ENCODE measurements around the gene HABP4. TPM values are rescaled to one million over a fixed set of nuclear protein-coding genes. Genes with fewer than 3 reads are reported as not detected.
A peak's percentile ranks its signal among the peaks of the same experiment; 100 is the strongest.

HABP4 gene
- total and polyA plus RNA-seq, 10 of the 15 experiments (the other 5 are each of a cell fraction or from before 2014, with no cell fraction given) = 1.6 to 15.4 (median 11.6) TPM

DNA sequence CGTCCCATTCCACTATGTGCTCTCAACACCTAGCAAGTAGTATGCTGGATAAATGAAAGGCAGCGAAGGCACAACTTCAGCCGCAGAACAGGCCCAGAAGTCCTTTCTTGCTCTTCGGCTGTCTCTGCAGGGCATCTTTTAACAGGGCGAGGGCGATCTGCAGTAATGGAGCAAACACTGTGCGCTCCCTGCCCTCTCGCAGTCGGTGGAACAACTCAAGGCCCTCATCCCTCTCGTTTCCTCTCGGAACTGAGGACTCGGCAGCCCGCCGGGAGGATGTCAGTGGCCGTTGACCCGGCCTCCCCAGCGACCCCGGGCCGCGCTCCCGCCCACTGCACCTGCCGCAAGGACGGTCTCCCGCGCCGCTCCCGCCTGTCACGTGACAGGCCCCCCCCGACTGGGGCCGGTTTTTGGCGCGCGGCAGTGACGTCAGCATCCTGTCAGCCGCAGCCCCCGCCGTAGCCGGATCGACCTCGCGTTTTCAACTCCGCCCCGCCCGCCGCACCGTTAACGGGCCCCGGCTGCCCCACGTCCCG lies 32.9 kb upstream of the HABP4 start:
- Histone ChIP-seq H3K4me3 (peak overlapping the region; percentile 81), H3K4me1 (ENCODE audit: control insufficient read depth, insufficient read depth, low read length) (peaks cover 34% of the 10 kb centered on the region), H3K36me3 (ENCODE audit: control insufficient read depth in 2 of 2, insufficient read depth in 2 of 2, low read length in 1 of 2) (no peaks in the 10 kb centered on the region), H3K79me2 (ENCODE audit: control insufficient read depth, insufficient read depth, low read length) (peaks cover 46% of the 10 kb centered on the region), H2AFZ (ENCODE audit: control insufficient read depth, low read depth, low read length) (peak overlapping the region; percentile 87), H3K4me2 (ENCODE audit: control insufficient read depth, insufficient read depth) (peak overlapping the region; percentile 86), H3K27me3 (replicated peaks in 1 of 2; ENCODE audit: control insufficient read depth in 2 of 2, insufficient read depth in 2 of 2, low read length in 1 of 2) (no peaks in the 10 kb centered on the region), H3K9me3 (replicated peaks; ENCODE audit: control insufficient read depth, insufficient read depth, low read length) (no peaks in the 10 kb centered on the region), H3K27ac (ENCODE audit: control insufficient read depth, insufficient read depth) (peak overlapping the region; percentile 81), H3K9ac (ENCODE audit: control insufficient read depth, insufficient read depth, low read length) (peak overlapping the region; percentile 86), H4K20me1 (ENCODE audit: control insufficient read depth, insufficient read depth) (no peaks in the 10 kb centered on the region)
- FAIRE-seq = no peak
- ChIA-PET POLR2A (no interaction called here), CTCF (interaction anchor here (0.8 to 0.9 kb wide), 2 partner anchors 16 to 106 kb away, joined by 3 read pairs; no protein-coding TSS in a partner anchor), SMC1A (ENCODE audit: uncharacterized antibody, unreplicated experiment) (interaction anchor here (0.5 to 1.4 kb wide), 4 partner anchors 17 to 148 kb away, joined by 3 to 4 read pairs (median 3); no protein-coding TSS in a partner anchor), RAD21 (ENCODE audit: unreplicated experiment) (interaction anchor here (0.6 kb wide), 1 partner anchor 1710 kb away, joined by 3 read pairs; no protein-coding TSS in a partner anchor)
- BruUV-seq (replicated peaks) = no TSS peak
- ATAC-seq = peak; percentile 0
- intact Hi-C loops (cut with micrococcal nuclease; ENCODE audit: unreplicated experiment) (loop anchor here (10.0 kb wide), 1 partner anchor 148 kb away; no protein-coding TSS in a partner anchor), in situ Hi-C loops (cut with MboI) (loop anchor here (10.0 to 25.0 kb wide), 2 partner anchors 1088 to 1220 kb away; partner anchors contain the start of genes NCBP1, TMOD1 and TSTD2)
- 1% methylated on average over 35 of the region's 50 CpGs for WGBS (ENCODE audit: insufficient coverage, insufficient replicate concordance, low lambda C conversion rate, missing lambda C conversion rate)
- peak; percentile 48 for DNase-seq (ENCODE audit: low read depth, low spot score)
- TF ChIP-seq, protein P1, sequence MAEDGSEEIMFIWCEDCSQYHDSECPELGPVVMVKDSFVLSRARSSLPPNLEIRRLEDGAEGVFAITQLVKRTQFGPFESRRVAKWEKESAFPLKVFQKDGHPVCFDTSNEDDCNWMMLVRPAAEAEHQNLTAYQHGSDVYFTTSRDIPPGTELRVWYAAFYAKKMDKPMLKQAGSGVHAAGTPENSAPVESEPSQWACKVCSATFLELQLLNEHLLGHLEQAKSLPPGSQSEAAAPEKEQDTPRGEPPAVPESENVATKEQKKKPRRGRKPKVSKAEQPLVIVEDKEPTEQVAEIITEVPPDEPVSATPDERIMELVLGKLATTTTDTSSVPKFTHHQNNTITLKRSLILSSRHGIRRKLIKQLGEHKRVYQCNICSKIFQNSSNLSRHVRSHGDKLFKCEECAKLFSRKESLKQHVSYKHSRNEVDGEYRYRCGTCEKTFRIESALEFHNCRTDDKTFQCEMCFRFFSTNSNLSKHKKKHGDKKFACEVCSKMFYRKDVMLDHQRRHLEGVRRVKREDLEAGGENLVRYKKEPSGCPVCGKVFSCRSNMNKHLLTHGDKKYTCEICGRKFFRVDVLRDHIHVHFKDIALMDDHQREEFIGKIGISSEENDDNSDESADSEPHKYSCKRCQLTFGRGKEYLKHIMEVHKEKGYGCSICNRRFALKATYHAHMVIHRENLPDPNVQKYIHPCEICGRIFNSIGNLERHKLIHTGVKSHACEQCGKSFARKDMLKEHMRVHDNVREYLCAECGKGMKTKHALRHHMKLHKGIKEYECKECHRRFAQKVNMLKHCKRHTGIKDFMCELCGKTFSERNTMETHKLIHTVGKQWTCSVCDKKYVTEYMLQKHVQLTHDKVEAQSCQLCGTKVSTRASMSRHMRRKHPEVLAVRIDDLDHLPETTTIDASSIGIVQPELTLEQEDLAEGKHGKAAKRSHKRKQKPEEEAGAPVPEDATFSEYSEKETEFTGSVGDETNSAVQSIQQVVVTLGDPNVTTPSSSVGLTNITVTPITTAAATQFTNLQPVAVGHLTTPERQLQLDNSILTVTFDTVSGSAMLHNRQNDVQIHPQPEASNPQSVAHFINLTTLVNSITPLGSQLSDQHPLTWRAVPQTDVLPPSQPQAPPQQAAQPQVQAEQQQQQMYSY (CRISPR knock-in tag; IDR thresholded peaks at IDR 0.05) = peak; percentile 77
- TF ChIP-seq EGR1 (IDR thresholded peaks at IDR 0.05; ENCODE audit: borderline replicate concordance in 1 of 2, low read depth in 2 of 2, low read length in 2 of 2) (peak in 1 of 2 experiments; percentile 29; a peak in 1 of 3 replicates), BRCA1 (IDR thresholded peaks at IDR 0.05; ENCODE audit: low read depth, low read length) (no peak), JUND (IDR thresholded peaks at IDR 0.05; ENCODE audit: low read depth, low read length) (0 out of 2 replicates have a peak, but pooled peaks have one; percentile 34), CREM (IDR thresholded peaks at IDR 0.05; ENCODE audit: low read depth) (peak; percentile 98), RCOR1 (conservative IDR thresholded peaks at IDR 0.05; ENCODE audit: low read depth, low read length) (0 out of 2 replicates have a peak, but pooled peaks have one; percentile 50), TARDBP (IDR thresholded peaks at IDR 0.05; ENCODE audit: borderline replicate concordance) (no peak), SMAD5 (IDR thresholded peaks at IDR 0.05; ENCODE audit: low read depth) (0 out of 2 replicates have a peak, but pooled peaks have one; percentile 62), SMAD1 (IDR thresholded peaks at IDR 0.05; ENCODE audit: low read depth, partially characterized antibody) (no peak), ZNF384 (IDR thresholded peaks at IDR 0.05; ENCODE audit: borderline replicate concordance, low read depth, low read length) (no peak)
- TF ChIP-seq, protein P2, sequence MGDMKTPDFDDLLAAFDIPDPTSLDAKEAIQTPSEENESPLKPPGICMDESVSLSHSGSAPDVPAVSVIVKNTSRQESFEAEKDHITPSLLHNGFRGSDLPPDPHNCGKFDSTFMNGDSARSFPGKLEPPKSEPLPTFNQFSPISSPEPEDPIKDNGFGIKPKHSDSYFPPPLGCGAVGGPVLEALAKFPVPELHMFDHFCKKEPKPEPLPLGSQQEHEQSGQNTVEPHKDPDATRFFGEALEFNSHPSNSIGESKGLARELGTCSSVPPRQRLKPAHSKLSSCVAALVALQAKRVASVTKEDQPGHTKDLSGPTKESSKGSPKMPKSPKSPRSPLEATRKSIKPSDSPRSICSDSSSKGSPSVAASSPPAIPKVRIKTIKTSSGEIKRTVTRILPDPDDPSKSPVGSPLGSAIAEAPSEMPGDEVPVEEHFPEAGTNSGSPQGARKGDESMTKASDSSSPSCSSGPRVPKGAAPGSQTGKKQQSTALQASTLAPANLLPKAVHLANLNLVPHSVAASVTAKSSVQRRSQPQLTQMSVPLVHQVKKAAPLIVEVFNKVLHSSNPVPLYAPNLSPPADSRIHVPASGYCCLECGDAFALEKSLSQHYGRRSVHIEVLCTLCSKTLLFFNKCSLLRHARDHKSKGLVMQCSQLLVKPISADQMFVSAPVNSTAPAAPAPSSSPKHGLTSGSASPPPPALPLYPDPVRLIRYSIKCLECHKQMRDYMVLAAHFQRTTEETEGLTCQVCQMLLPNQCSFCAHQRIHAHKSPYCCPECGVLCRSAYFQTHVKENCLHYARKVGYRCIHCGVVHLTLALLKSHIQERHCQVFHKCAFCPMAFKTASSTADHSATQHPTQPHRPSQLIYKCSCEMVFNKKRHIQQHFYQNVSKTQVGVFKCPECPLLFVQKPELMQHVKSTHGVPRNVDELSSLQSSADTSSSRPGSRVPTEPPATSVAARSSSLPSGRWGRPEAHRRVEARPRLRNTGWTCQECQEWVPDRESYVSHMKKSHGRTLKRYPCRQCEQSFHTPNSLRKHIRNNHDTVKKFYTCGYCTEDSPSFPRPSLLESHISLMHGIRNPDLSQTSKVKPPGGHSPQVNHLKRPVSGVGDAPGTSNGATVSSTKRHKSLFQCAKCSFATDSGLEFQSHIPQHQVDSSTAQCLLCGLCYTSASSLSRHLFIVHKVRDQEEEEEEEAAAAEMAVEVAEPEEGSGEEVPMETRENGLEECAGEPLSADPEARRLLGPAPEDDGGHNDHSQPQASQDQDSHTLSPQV (IDR thresholded peaks at IDR 0.05) = no peak
- TF ChIP-seq, protein P3, sequence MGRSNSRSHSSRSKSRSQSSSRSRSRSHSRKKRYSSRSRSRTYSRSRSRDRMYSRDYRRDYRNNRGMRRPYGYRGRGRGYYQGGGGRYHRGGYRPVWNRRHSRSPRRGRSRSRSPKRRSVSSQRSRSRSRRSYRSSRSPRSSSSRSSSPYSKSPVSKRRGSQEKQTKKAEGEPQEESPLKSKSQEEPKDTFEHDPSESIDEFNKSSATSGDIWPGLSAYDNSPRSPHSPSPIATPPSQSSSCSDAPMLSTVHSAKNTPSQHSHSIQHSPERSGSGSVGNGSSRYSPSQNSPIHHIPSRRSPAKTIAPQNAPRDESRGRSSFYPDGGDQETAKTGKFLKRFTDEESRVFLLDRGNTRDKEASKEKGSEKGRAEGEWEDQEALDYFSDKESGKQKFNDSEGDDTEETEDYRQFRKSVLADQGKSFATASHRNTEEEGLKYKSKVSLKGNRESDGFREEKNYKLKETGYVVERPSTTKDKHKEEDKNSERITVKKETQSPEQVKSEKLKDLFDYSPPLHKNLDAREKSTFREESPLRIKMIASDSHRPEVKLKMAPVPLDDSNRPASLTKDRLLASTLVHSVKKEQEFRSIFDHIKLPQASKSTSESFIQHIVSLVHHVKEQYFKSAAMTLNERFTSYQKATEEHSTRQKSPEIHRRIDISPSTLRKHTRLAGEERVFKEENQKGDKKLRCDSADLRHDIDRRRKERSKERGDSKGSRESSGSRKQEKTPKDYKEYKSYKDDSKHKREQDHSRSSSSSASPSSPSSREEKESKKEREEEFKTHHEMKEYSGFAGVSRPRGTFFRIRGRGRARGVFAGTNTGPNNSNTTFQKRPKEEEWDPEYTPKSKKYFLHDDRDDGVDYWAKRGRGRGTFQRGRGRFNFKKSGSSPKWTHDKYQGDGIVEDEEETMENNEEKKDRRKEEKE (IDR thresholded peaks at IDR 0.05) = no peak

Measured in GM12878 (cell line).